Epithelial cell of proximal tubule (primary cell): ENCODE data around the gene VOPP1. TPM values are rescaled to one million over a fixed set of nuclear protein-coding genes. Genes with fewer than 3 reads are reported as not detected.

Experiments used
- DNase-seq: peaks from one replicate; pipeline ENCODE4 v3.0.0-alpha.2; 2011; ENCODE audit warnings: low read depth
- H3K4me3 ChIP-seq: 2 replicates; pipeline ENCODE4 v1.5.1; 2011; ENCODE audit warnings: low read depth, mild to moderate bottlenecking, low read length
- total RNA-seq: library from RNA; depleted of rRNA; stranded (reverse); fragments of >200 nt; gene quantifications from 2 replicates; pipeline ENCODE4 v1.2.3, GENCODE V29; 2015
- TF ChIP-seq, protein P1 (sequence below): conservative IDR thresholded peaks from 2 replicates; pipeline ENCODE4 v1.5.1; 2012; ENCODE audit warnings: low read depth, mild to moderate bottlenecking, low read length

VOPP1 gene
- total RNA-seq, 1 donor from 2014 or later: 98.3 TPM

- H3K4me3 ChIP-seq: peak overlapping the region; percentile 94
- no peak for DNase-seq
- TF ChIP-seq, protein P1, sequence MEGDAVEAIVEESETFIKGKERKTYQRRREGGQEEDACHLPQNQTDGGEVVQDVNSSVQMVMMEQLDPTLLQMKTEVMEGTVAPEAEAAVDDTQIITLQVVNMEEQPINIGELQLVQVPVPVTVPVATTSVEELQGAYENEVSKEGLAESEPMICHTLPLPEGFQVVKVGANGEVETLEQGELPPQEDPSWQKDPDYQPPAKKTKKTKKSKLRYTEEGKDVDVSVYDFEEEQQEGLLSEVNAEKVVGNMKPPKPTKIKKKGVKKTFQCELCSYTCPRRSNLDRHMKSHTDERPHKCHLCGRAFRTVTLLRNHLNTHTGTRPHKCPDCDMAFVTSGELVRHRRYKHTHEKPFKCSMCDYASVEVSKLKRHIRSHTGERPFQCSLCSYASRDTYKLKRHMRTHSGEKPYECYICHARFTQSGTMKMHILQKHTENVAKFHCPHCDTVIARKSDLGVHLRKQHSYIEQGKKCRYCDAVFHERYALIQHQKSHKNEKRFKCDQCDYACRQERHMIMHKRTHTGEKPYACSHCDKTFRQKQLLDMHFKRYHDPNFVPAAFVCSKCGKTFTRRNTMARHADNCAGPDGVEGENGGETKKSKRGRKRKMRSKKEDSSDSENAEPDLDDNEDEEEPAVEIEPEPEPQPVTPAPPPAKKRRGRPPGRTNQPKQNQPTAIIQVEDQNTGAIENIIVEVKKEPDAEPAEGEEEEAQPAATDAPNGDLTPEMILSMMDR: no peak
Measured at GRCh38 chr7:55570218-55570873, 2.0 kb downstream of the VOPP1 start.

GRCh38 chr7:55569797-55570196 lies 2.5 kb downstream of the VOPP1 start:
- no peak overlapping the region for H3K4me3 ChIP-seq
- TF ChIP-seq, protein P1: no peak
- DNase-seq: no peak

GRCh38 chr7:55569269-55569663 lies 3.0 kb downstream of the VOPP1 start:
- no peak for DNase-seq
- H3K4me3 ChIP-seq: no peak overlapping the region
- TF ChIP-seq, protein P1: no peak

DNA sequence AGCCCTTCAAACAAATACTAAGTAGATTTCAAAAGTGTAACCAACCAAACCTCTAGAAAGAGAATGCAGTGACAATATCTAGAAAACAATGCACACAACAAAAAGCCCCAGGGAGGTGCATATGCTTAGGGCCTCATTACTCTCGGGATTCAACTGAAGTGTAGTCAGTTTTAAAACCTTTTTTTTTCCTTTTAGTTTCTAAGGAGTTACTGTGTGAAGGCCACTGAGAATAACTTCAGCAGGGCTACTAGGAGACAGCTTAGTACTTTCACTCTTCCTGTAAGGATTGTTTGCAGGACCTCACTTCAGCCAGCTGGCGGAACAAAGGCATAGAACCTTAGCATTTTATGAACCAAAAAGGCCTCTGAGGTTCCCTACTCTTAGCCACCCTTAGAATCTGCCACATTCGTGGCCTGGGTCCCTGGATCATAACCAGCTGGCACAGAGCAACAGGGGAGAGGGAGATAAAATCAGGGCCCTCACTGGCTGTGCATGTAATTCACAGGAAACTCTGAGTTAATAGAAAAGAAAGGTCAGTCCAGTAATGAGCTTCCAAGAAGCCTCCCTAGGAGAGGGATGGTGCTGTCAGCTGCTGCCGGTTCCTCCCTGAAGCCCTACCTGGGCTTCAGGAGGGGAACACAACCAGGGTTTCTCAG lies 3.6 kb downstream of the VOPP1 start:
- DNase-seq: no peak
- TF ChIP-seq, protein P1: peak; percentile 20
- no peak overlapping the region for H3K4me3 ChIP-seq

DNA sequence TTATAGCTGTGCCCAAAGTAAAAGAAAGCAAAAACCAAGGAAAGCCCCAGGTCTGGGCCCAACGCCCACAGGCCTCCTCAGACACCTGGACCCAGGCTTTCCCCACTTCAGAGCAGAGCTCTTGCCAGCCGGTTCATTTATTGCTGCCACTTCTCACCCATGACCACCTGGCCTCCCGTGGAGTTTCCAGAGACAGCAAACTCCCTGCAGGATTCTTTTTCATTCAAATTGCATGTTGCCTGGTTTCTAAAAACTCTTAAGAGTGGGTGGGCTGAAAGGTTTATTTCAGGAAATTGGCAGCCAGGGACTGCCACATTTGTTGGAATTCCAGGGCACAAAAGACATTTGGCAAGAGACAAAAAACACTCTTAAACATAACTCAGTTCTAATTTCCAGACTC lies 4.7 kb downstream of the VOPP1 start:
- H3K4me3 ChIP-seq: no peak overlapping the region
- TF ChIP-seq, protein P1: no peak
- DNase-seq: no peak

- TF ChIP-seq, protein P1: no peak
- no peak overlapping the region for H3K4me3 ChIP-seq
- DNase-seq: no peak
Measured at GRCh38 chr7:55565681-55566080, 6.6 kb downstream of the VOPP1 start.
